ENCODE measurements around the gene PTPN23. TPM values are rescaled to one million over a fixed set of nuclear protein-coding genes. Genes with fewer than 3 reads are reported as not detected.

PTPN23 gene
- total and polyA plus RNA-seq, 2 of the 8 experiments (the other 6 are each of a cell fraction or from before 2014, with no cell fraction given), result 2.9 to 46.7 TPM

DNA sequence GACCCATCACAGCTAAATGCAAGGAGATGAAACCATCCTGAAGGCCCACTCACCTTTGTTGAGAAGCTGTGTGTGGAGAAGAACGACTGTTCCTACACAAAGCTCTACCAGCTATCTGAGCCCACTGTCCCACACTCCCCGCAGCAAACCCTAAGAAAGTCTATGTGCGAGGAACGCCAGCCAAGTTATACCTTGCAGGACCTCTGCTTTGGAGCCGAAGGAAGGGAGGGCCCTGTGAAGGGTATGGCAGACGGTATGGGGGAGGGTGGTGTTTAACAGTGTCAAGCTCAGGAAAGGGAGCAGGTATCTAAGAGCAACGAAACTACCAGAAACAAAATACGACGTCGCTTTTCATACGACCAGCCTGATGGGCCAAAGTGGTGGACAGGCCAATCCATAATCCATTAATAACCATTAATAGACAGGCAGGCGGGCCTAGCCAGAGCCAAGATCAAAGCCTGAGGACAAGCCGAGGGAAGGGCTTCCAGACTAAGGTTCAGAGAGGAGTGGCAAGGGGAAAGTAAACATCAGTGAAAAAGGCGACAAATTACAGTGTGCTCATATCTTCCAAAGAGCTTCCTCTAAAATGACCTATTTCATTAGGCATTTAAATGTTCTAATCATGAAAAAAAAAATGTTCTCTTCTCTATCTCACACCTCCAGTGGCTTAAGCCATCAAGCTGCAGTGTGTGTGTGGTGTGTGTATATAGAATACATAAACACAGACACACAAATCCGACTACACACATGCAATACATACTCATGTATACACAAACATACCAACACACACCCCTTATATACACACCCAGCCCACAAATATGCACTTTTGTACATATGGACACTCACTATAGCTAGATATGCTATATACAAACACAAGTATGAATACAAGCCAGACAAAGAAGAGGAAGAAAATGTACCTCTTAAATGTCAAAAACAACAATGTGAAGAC, 43.9 kb downstream of the PTPN23 start:
- CTCF ChIA-PET (ENCODE audit: partially characterized antibody), result interaction anchor here (0.5 to 6.5 kb wide), 8 partner anchors 8 to 642 kb away, joined by 3 to 66 read pairs (median 4); partner anchors contain the start of gene SCAP
- TF ChIP-seq FOSL1 (IDR thresholded peaks at IDR 0.05; ENCODE audit: insufficient read depth, low read depth, low read length) (no peak), RXRA (IDR thresholded peaks at IDR 0.05; ENCODE audit: insufficient read depth, low read depth, low read length) (no peak), POU5F1 (IDR thresholded peaks at IDR 0.05; ENCODE audit: low read depth, low read length) (no peak), SP2 (IDR thresholded peaks at IDR 0.05; ENCODE audit: low read length) (no peak), SUZ12 (IDR thresholded peaks at IDR 0.05; ENCODE audit: low read length) (no peak), PHF8 (conservative IDR thresholded peaks at IDR 0.05; ENCODE audit: low read depth, low read length) (no peak), YY1 (IDR thresholded peaks at IDR 0.05; ENCODE audit: low read depth, low read length) (no peak), RBBP5 (IDR thresholded peaks at IDR 0.05; ENCODE audit: borderline replicate concordance, low read depth, low read length) (no peak), BRCA1 (IDR thresholded peaks at IDR 0.05; ENCODE audit: low read depth, low read length) (no peak)
- TF ChIP-seq, protein P1, sequence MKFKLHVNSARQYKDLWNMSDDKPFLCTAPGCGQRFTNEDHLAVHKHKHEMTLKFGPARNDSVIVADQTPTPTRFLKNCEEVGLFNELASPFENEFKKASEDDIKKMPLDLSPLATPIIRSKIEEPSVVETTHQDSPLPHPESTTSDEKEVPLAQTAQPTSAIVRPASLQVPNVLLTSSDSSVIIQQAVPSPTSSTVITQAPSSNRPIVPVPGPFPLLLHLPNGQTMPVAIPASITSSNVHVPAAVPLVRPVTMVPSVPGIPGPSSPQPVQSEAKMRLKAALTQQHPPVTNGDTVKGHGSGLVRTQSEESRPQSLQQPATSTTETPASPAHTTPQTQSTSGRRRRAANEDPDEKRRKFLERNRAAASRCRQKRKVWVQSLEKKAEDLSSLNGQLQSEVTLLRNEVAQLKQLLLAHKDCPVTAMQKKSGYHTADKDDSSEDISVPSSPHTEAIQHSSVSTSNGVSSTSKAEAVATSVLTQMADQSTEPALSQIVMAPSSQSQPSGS (IDR thresholded peaks at IDR 0.05; ENCODE audit: low read length), result no peak

More for the DNA sequence above, 43.9 kb downstream of the PTPN23 start:
- Histone ChIP-seq H4K5ac (ENCODE audit: insufficient read length, low read depth, low read length) (no peak overlapping the region), H4K20me1 (replicated peaks in 1 of 2; ENCODE audit: control insufficient read depth in 1 of 2, insufficient read depth in 2 of 2, low read length in 2 of 2) (peaks cover 4 to 12% of the 10 kb centered on the region in 2 experiments), H4K91ac (replicated peaks; ENCODE audit: insufficient read length, low read length) (no peak overlapping the region), H3K27me3 (replicated peaks in 1 of 4; ENCODE audit: control insufficient read depth in 3 of 4, extremely low read depth in 1 of 4, insufficient read depth in 3 of 4, low read length in 3 of 4) (no peaks in the 10 kb centered on the region), H3K79me2 (ENCODE audit: control insufficient read depth in 1 of 2, insufficient read depth in 2 of 2, low read length in 2 of 2) (no peaks in the 10 kb centered on the region), H3K18ac (ENCODE audit: extremely low read depth, low read length) (no peak overlapping the region), H4K8ac (ENCODE audit: extremely low read depth, insufficient read depth, low read length) (no peak overlapping the region; the same call in none of the 2 replicates), H2BK12ac (ENCODE audit: low read depth, low read length) (no peak overlapping the region), H3K23me2 (ENCODE audit: low read depth, low read length) (no peaks in the 10 kb centered on the region), H2BK15ac (ENCODE audit: low read length) (no peak overlapping the region), H2AK5ac (ENCODE audit: low read depth, low read length) (no peak overlapping the region), H3K14ac (ENCODE audit: insufficient read length) (no peak overlapping the region), H3K4ac (replicated peaks; ENCODE audit: insufficient read length, low read depth, low read length) (no peak overlapping the region), H3K4me3 (ENCODE audit: extremely low read depth in 1 of 4, insufficient read depth in 2 of 4, low read depth in 3 of 4, low read length in 4 of 4) (no peak overlapping the region), H3K27ac (ENCODE audit: low read depth, low read length) (no peak overlapping the region), H3K4me2 (ENCODE audit: insufficient read depth in 1 of 2, low read depth in 2 of 2, low read length in 2 of 2) (no peak overlapping the region), H2BK120ac (replicated peaks; ENCODE audit: low read depth, low read length) (no peak overlapping the region), H2BK5ac (ENCODE audit: low read depth, low read length) (no peak overlapping the region), H3K23ac (ENCODE audit: insufficient read length) (no peak overlapping the region), H3K36me3 (ENCODE audit: control insufficient read depth in 2 of 4, insufficient read depth in 4 of 4, low read length in 3 of 4) (peaks cover 5 to 28% (median 16%) of the 10 kb centered on the region in 4 experiments; a peak in 6 of 8 replicates), H3K9me3 (ENCODE audit: insufficient read depth in 2 of 2, low read depth in 1 of 2, low read length in 1 of 2) (no peaks in the 10 kb centered on the region), H3K79me1 (ENCODE audit: low read depth, low read length) (no peaks in the 10 kb centered on the region), H3K9ac (replicated peaks in 1 of 4; ENCODE audit: extremely low read depth in 1 of 4, low read depth in 3 of 4, low read length in 3 of 4) (no peak overlapping the region), H3K56ac (replicated peaks; ENCODE audit: insufficient read length, low read depth, low read length) (no peak overlapping the region), H3K4me1 (replicated peaks in 1 of 4; ENCODE audit: control insufficient read depth in 3 of 4, insufficient read depth in 4 of 4, low read length in 3 of 4) (0 out of 7 replicates have a peak, but pooled peaks cover 0 to 2% (median 0%) of the 10 kb centered on the region in 4 experiments), H2AFZ (ENCODE audit: low read length) (no peak overlapping the region), H2BK20ac (ENCODE audit: low read length) (no peak overlapping the region; the same call in 1 of the 2 replicates)
- DNase-seq (ENCODE audit: low read depth in 1 of 2, low spot score in 2 of 2), result no peak
- FAIRE-seq, result no peak
- POLR2A ChIA-PET (ENCODE audit: partially characterized antibody), result no interaction called here
- 96% methylated on average over 15 of the region's 15 CpGs; no CpG with 5 or more reads in 1 of the 2 experiments for WGBS, 2 experiments (ENCODE audit: extremely low coverage in 1 of 2, insufficient coverage in 1 of 2, insufficient read length in 1 of 2, insufficient replicate concordance in 2 of 2, low coverage in 1 of 2, low lambda C conversion rate in 2 of 2, missing lambda C conversion rate in 1 of 2)
